Upper lobe of right lung (tissue), 1 donor: ENCODE results near the gene AMPH. TPM values are rescaled to one million over a fixed set of nuclear protein-coding genes. Genes with fewer than 3 reads are reported as not detected.
"Not testable (repeated sequence)": the region's sequence is repeated elsewhere in the genome, so short reads cannot be mapped to it uniquely, and the experiment has no call there.

ENCODE experiments used
- ATAC-seq: fragments of 200-7000 bp; cut with Tn5 transposase; one replicate; pipeline ENCODE4 v1.9.1; 2020; ENCODE audit warnings: mild to moderate bottlenecking, moderate library complexity
- DNase-seq: peaks from one replicate; pipeline ENCODE4 v3.0.0-alpha.2; 2020
- H3K27ac ChIP-seq: fragments of 200-600 bp; one replicate; pipeline ENCODE4 v1.8.0; 2022
- H3K27me3 ChIP-seq: fragments of 200-600 bp; one replicate; pipeline ENCODE4 v1.8.0; 2022; ENCODE audit warnings: mild to moderate bottlenecking
- H3K36me3 ChIP-seq: fragments of 200-600 bp; one replicate; pipeline ENCODE4 v1.8.0; 2022
- H3K4me1 ChIP-seq: fragments of 200-600 bp; one replicate; pipeline ENCODE4 v1.8.0; 2022
- H3K4me3 ChIP-seq: fragments of 200-600 bp; one replicate; pipeline ENCODE4 v1.8.0; 2022; ENCODE audit warnings: mild to moderate bottlenecking
- H3K9me3 ChIP-seq: fragments of 200-600 bp; one replicate; pipeline ENCODE4 v1.8.0; 2022
- intact Hi-C: fragments of 100-400 bp; cut with DNase I; formaldehyde crosslinking; loops from one replicate; pipeline ENCODE4 v1.11.0; 2022
- total RNA-seq: library from RNA; stranded (reverse); fragmentation: NEBNext Ultra II Directional; extraction: Animal tissue kit (Norgen Biotek cat#: 25700); gene quantifications from one replicate; pipeline ENCODE4 v1.2.1, GENCODE V29; 2021
- TF ChIP-seq, protein P1 (sequence below): fragments of 200-600 bp; IDR thresholded peaks from one replicate; pipeline ENCODE4 v1.8.0; 2022; ENCODE audit warnings: antibody characterized with exemption
- donor health status: DM: no; HTN: yes; CAD: no; lungs with severe emphysema.

The AMPH gene
- total RNA-seq, 1 donor from 2014 or later: 0.58 TPM

DNA sequence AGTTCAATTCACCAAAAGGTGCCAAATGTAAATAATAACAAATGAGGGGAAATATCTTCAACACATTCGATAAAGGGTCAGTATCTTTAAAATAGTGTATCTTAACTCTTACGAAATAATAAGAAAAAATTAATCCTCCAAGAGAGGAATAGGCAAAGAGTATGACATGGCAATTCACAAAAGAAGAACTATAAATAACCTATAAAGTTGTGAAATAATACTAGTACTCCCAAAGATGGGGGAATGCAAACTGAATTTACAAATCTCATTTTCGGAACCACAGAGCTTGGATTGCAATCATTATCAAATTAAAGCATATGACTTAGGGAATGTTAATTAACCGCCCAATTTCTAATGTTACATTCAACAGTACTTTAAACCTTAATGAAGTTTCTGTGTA, 279.6 kb downstream of the AMPH start:
- no peak overlapping the region for H3K27ac ChIP-seq
- H3K4me3 ChIP-seq: no peak overlapping the region
- intact Hi-C loops: no loop called here
- H3K36me3 ChIP-seq: no peaks in the 10 kb centered on the region
- TF ChIP-seq, protein P1, sequence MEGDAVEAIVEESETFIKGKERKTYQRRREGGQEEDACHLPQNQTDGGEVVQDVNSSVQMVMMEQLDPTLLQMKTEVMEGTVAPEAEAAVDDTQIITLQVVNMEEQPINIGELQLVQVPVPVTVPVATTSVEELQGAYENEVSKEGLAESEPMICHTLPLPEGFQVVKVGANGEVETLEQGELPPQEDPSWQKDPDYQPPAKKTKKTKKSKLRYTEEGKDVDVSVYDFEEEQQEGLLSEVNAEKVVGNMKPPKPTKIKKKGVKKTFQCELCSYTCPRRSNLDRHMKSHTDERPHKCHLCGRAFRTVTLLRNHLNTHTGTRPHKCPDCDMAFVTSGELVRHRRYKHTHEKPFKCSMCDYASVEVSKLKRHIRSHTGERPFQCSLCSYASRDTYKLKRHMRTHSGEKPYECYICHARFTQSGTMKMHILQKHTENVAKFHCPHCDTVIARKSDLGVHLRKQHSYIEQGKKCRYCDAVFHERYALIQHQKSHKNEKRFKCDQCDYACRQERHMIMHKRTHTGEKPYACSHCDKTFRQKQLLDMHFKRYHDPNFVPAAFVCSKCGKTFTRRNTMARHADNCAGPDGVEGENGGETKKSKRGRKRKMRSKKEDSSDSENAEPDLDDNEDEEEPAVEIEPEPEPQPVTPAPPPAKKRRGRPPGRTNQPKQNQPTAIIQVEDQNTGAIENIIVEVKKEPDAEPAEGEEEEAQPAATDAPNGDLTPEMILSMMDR: no peak
- peaks cover 7% of the 10 kb centered on the region for H3K4me1 ChIP-seq
- no peak for ATAC-seq
- H3K27me3 ChIP-seq: no peaks in the 10 kb centered on the region
- H3K9me3 ChIP-seq: no peaks in the 10 kb centered on the region
- DNase-seq: no peak

- not testable (repeated sequence) for H3K4me3 ChIP-seq
Measured at GRCh38 chr7:38350777-38351176, 280.4 kb downstream of the AMPH start.

DNA sequence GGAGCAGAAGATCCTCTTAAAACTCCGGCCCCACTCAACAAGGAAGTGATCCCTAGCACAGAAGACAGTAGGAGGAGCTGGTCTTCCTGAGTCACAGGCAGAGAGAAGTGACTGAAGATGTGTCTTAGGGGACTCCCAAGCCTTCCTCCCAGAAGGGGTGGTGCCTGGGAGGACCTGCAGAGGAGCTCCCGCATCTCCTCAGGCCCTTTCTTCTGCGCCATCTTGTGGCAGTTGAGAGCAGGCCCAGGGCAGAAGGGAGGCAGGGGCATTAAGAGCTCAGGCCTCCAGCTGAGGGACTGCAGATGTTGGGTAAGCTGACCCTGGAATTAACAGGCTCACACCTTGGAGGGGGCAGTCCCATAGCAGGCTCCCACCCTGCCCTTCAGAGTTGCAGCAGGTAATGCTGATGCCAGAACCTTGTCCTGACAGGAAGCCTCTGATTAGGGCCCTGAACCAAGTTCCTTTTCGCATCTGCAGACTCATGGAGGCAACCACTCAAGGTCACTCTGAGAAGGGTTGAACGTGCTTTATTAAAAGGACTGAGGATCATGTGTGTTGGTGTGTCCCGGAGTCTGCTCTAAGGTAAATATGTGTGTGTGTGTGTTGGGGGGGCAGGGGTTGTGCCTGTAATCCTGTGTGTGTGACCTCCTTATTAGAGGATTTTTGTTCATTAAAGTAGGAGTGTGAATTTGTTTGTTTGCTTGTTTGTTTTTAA, 281.1 kb downstream of the AMPH start:
- H3K27me3 ChIP-seq, H3K27ac ChIP-seq, H3K4me3 ChIP-seq, intact Hi-C loops, H3K4me1 ChIP-seq, H3K9me3 ChIP-seq, H3K36me3 ChIP-seq: not testable (repeated sequence)
- TF ChIP-seq, protein P1: peak; percentile 35
- ATAC-seq: peak; percentile 88
- peak; percentile 71 for DNase-seq

More at GRCh38 chr7:38350777-38351176, 280.4 kb downstream of the AMPH start:
- DNase-seq, H3K27ac ChIP-seq, H3K9me3 ChIP-seq, H3K36me3 ChIP-seq, ATAC-seq, H3K4me1 ChIP-seq, H3K27me3 ChIP-seq, intact Hi-C loops: not testable (repeated sequence)

GRCh38 chr7:38349126-38349795, 281.9 kb downstream of the AMPH start:
- H3K4me1 ChIP-seq, H3K36me3 ChIP-seq, H3K27me3 ChIP-seq, H3K4me3 ChIP-seq, ATAC-seq, DNase-seq, intact Hi-C loops, H3K9me3 ChIP-seq: not testable (repeated sequence)
- peak overlapping the region; percentile 30 for H3K27ac ChIP-seq

DNA sequence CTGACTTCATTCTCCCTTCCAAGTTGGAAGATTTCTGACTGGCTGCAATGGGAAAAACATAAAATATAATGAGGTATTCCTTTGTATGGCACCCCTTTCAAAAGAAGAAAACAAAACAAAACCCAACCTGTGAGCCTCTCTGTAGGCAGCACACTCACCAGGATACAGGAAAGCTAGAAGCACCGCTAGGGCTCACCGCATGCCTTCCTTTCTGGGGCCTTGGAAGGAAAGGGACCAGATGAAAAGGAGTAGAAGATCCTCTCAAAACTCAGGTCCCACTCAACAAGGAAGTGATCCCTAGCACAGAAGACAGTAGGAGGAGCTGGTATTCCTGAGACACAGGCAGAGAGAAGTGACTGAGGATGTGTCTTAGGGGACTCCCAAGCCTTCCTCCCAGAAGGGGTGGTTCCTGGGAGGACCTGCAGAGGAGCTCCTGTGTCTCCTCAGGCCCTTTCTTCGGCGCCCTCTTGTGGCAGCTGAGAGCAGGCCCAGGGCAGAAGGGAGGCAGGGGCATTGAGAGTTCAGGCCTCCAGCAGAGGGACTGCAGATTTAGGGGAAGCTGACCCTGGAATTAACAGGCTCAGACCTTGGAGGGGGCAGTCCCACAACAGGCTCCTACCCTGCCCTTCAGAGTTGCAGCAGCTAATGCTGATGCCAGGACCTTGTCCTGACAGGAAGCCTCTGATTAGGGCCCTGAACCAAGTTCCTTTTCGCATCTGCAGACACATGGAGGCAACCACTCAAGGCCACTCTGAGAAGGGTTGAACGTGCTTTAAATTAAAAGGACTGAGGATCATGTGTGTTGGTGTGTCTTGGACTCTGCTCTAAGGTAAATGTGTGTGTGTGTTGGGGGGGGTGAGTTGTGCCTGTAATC, 285.6 kb downstream of the AMPH start:
- ATAC-seq (peak; percentile 80), DNase-seq (peak; percentile 75)
- intact Hi-C loops, H3K27ac ChIP-seq, H3K36me3 ChIP-seq, H3K9me3 ChIP-seq, H3K4me3 ChIP-seq, H3K27me3 ChIP-seq: not testable (repeated sequence)
- TF ChIP-seq, protein P1: peak; percentile 72
- H3K4me1 ChIP-seq: peaks cover 10% of the 10 kb centered on the region

- DNase-seq, H3K9me3 ChIP-seq, H3K27me3 ChIP-seq, intact Hi-C loops, H3K4me3 ChIP-seq, H3K36me3 ChIP-seq, H3K27ac ChIP-seq, ATAC-seq: not testable (repeated sequence)
- H3K4me1 ChIP-seq: peaks cover 10% of the 10 kb centered on the region
Measured at GRCh38 chr7:38344741-38345140, 286.4 kb downstream of the AMPH start.

GRCh38 chr7:38342135-38342534, 289.0 kb downstream of the AMPH start:
- H3K27me3 ChIP-seq, DNase-seq, H3K36me3 ChIP-seq, H3K27ac ChIP-seq, ATAC-seq, intact Hi-C loops, H3K9me3 ChIP-seq: not testable (repeated sequence)
- Histone ChIP-seq H3K4me3 (peak overlapping the region; percentile 12), H3K4me1 (peaks cover 10% of the 10 kb centered on the region)
